NCI-H2196 (cell line): ENCODE data around the gene P3R3URF.

ENCODE experiments used
- DNase-seq: peaks from one replicate; lab custom pipeline; 2025; ENCODE audit not compliant: unreplicated experiment; lab: John Stamatoyannopoulos, UW

P3R3URF gene

DNA sequence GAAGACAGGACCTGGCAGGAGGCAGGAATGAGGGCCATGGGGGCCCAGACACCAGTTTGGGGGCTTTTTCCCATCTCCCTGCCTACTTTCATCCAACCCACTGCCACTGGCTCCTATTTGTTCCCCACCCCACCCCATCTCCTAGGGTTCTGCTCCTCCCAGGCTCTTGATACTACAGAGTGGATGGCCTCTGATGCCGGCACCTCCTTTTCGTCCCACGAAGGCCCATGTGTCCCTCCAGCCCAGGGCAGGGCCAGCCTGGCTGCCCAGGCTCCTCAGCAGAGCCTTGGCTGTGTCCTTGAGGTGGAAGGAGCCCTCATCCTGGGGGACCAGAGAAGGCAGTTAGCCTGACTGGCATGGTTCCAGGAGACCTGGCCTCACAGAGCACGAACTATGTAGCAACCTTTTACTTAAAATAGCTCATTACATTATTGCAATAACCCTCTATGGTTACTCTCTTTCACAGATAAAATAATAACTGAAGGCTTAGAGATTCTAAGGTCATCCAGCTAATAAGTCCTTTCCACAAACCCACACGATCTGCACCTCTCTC lies 18.4 kb upstream of the P3R3URF start:
- DNase-seq = no peak

GRCh38 chr1:46193984-46194570 lies 17.8 kb upstream of the P3R3URF start:
- peak; percentile 38 for DNase-seq

- DNase-seq = no peak
These were observed 17.0 kb upstream of the P3R3URF start for GRCh38 chr1:46193285-46193684.

- DNase-seq = no peak
These were observed 15.9 kb upstream of the P3R3URF start for GRCh38 chr1:46192171-46192570.

DNA sequence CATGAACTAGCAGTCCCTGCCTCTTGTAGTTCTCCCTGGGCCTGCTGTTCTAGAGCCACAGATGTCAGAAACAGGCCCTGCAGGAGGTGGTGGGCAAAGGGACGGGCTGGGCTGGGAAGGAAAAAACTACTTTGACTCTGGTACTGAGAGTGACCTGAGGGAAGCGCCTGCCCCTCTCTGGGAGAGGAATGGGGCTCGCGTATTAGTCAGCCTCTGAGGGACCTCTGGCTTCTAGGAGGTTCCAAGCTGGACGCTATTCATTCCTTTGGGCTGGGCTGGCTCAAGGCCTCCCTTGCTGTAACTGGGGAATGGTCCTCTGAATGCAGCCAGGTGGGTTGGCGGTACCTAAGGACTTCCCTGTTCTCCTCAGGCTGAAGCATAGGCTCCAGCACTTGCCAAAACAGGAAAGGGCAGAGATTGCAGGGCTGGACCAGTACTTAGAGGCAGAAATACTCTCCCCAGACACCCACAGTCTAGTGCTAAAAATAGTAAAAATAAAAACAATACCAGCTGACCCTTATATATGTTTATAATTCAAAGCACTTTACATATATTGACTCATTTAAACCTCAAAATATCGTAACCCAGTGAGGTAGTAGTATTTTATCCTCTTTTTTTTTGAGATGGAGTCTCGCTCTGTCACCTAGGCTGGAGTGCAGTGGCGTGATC lies 14.9 kb upstream of the P3R3URF start:
- DNase-seq = no peak

GRCh38 chr1:46190539-46190938 lies 14.3 kb upstream of the P3R3URF start:
- DNase-seq = no peak

GRCh38 chr1:46188295-46189030 lies 12.2 kb upstream of the P3R3URF start:
- no peak for DNase-seq

DNA sequence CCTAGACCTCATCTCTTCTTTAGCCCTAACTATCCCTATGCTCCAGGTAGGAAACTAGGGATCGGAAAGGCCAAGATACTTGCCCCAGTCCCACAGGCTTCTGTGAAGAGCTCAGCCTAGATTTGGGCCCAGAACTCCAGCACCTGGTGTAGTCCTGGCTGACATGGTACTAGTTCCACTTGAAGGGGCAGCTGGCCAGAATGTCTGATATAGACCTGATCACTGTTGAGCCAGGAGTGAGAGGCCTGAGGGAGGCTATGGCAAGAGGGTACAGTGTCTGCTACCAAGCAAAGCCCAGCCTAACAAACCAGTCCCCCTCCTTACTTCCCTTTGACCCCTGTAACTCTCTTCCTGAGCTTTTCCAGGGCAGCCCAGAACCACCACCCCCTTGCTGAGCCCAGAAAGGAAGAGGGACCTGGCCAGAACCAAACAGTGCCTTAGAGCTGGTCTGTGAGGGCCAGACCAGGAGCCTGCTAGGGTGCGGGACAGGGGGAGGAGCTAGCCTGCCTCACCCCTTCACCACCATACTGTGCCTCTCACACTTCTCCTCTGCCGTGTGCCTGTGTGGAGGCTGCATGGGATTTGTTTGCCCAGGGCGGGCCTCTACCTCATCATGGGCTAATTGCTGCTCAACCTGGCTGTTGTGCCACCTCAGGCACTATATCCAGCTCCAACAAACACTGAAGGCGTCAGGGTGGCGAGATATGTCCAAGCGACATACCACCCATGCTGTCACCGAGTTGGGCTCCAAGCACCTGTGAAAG lies 11.0 kb upstream of the P3R3URF start:
- no peak for DNase-seq

- DNase-seq = no peak
These were observed 9.8 kb upstream of the P3R3URF start for GRCh38 chr1:46186076-46186475.

DNA sequence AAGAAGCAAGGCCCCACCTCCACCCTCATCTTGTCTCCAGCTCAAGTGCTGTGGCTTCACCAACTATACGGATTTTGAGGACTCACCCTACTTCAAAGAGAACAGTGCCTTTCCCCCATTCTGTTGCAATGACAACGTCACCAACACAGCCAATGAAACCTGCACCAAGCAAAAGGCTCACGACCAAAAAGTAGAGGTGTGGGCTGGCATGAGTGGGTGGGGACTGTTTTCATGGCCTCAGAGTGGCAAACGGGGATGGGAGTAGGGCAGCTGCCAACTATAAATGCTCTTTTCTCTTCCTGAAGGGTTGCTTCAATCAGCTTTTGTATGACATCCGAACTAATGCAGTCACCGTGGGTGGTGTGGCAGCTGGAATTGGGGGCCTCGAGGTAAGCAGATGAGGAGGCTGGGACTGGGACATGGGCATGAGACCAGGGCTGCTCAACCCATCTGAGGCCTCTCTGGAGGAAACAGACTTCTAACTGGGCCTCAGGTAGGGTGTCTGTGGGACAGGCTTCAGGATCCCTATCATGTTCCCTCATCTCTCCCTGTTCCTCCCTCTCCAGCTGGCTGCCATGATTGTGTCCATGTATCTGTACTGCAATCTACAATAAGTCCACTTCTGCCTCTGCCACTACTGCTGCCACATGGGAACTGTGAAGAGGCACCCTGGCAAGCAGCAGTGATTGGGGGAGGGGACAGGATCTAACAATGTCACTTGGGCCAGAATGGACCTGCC lies 8.8 kb upstream of the P3R3URF start:
- no peak for DNase-seq

DNA sequence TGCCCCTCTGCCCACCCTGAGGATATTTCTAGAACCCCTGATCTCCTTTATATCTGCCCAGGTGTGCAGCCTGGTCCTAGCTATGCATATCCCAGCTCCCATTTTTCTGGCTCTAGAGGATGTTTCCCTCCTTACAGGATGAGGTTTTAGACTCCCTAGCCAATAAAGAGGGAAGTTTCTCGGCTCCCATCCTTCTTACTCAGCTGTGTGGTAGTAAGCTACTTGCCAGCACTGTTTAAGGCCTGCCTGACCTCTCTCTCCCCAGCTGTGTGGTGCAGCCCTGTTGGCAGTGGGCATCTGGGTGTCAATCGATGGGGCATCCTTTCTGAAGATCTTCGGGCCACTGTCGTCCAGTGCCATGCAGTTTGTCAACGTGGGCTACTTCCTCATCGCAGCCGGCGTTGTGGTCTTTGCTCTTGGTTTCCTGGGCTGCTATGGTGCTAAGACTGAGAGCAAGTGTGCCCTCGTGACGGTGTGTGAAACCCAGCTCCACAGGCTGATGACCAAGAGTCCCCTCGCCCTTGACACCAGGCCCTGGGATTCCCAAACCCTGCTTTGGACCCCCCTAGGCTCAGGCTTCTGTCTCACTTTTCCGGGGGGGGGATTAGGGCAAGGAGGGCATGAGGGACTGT lies 7.8 kb upstream of the P3R3URF start:
- no peak for DNase-seq

- peak; percentile 97 for DNase-seq
These were observed 7.0 kb upstream of the P3R3URF start for GRCh38 chr1:46183079-46183847.

GRCh38 chr1:46181343-46182260 lies 5.3 kb upstream of the P3R3URF start:
- peak; percentile 38 for DNase-seq

- DNase-seq = peak; percentile 77
These were observed 3.9 kb upstream of the P3R3URF start for GRCh38 chr1:46180082-46180616.

- peak; percentile 92 for DNase-seq
These were observed 3.1 kb upstream of the P3R3URF start for GRCh38 chr1:46179138-46180081.

GRCh38 chr1:46175243-46175642 lies 1.0 kb downstream of the P3R3URF start:
- DNase-seq = no peak
